HepG2 (cell line): ENCODE results near the gene NEU4. TPM values are rescaled to one million over a fixed set of nuclear protein-coding genes. Genes with fewer than 3 reads are reported as not detected.

ENCODE experiments used
- ETS1 ChIP-seq: sonication (generic); formaldehyde crosslinking; IDR thresholded peaks from 2 replicates; pipeline ENCODE4 v1.4.0; 2020; ENCODE audit warnings: missing genetic modification reagents
- FOXA1 ChIP-seq, 2 experiments: fragments of 450-650 bp in 1 of 2; sonication (generic) in 1 of 2; formaldehyde crosslinking in 1 of 2; IDR thresholded peaks; 2 replicates each; pipeline versions ENCODE4 v1.4.0 to v1.6.1; 2016 to 2020; ENCODE audit warnings: missing genetic modification reagents in 1 of 2
- HNRNPH1 ChIP-seq: fragments of 200-400 bp; formaldehyde crosslinking; optimal IDR thresholded peaks from 2 replicates; pipeline ENCODE3; 2017; ENCODE audit warnings: mild to moderate bottlenecking, low read depth, low read length
- LCORL ChIP-seq, 2 experiments: fragments of 450-650 bp in 1 of 2; sonication (generic) in 1 of 2; formaldehyde crosslinking in 1 of 2; IDR thresholded peaks; 2 replicates each; pipeline versions ENCODE4 v1.5.0 to v1.6.1; 2017 to 2020; ENCODE audit warnings: antibody characterized with exemption in 1 of 2, missing genetic modification reagents in 1 of 2
- PATZ1 ChIP-seq: sonication (generic); formaldehyde crosslinking; IDR thresholded peaks from 2 replicates; pipeline ENCODE4 v1.4.0; 2020; ENCODE audit warnings: missing genetic modification reagents
- PHB2 ChIP-seq: fragments of 450-650 bp; IDR thresholded peaks from 2 replicates; pipeline ENCODE4 v1.6.1; 2018; ENCODE audit not compliant: partially characterized antibody
- PHF21A ChIP-seq: sonication (generic); formaldehyde crosslinking; IDR thresholded peaks from 2 replicates; pipeline ENCODE4 v1.5.0; 2020; ENCODE audit warnings: mild to moderate bottlenecking, missing genetic modification reagents
- PRDM15 ChIP-seq: sonication (generic); formaldehyde crosslinking; IDR thresholded peaks from 2 replicates; pipeline ENCODE4 v1.4.0; 2020; ENCODE audit warnings: missing genetic modification reagents
- RAD21 ChIP-seq: fragments of 450-650 bp; formaldehyde crosslinking; IDR thresholded peaks from 2 replicates; pipeline ENCODE4 v1.5.0; 2020; ENCODE audit warnings: mild to moderate bottlenecking
- RFX1 ChIP-seq: fragments of 450-650 bp; IDR thresholded peaks from 2 replicates; pipeline ENCODE4 v1.6.1; 2017
- SALL1 ChIP-seq: sonication (generic); formaldehyde crosslinking; IDR thresholded peaks from 2 replicates; pipeline ENCODE4 v1.8.0; 2022; ENCODE audit warnings: mild to moderate bottlenecking, missing genetic modification reagents
- SNRNP70 ChIP-seq: fragments of 200-400 bp; formaldehyde crosslinking; IDR thresholded peaks from 2 replicates; pipeline ENCODE4 v1.6.1; 2017; ENCODE audit warnings: mild to moderate bottlenecking, low read depth, low read length, moderate library complexity
- SRY ChIP-seq: sonication (generic); formaldehyde crosslinking; IDR thresholded peaks from 2 replicates; pipeline ENCODE4 v1.8.0; 2022; ENCODE audit warnings: mild to moderate bottlenecking, missing genetic modification reagents
- TRIM24 ChIP-seq: sonication (generic); formaldehyde crosslinking; IDR thresholded peaks from 2 replicates; pipeline ENCODE4 v1.8.0; 2022; ENCODE audit warnings: mild to moderate bottlenecking, missing genetic modification reagents
- XBP1 ChIP-seq: sonication (generic); formaldehyde crosslinking; IDR thresholded peaks from 2 replicates; pipeline ENCODE4 v1.5.0; 2020; ENCODE audit warnings: missing genetic modification reagents
- ZNF350 ChIP-seq: sonication (generic); formaldehyde crosslinking; IDR thresholded peaks from 2 replicates; pipeline ENCODE4 v1.4.0; 2020; ENCODE audit warnings: mild to moderate bottlenecking, low read depth, missing genetic modification reagents, borderline replicate concordance
- ZNF563 ChIP-seq: sonication (generic); formaldehyde crosslinking; IDR thresholded peaks from 2 replicates; pipeline ENCODE4 v1.8.0; 2022; ENCODE audit warnings: mild to moderate bottlenecking, moderate library complexity, missing genetic modification reagents
- ZNF616 ChIP-seq: sonication (generic); formaldehyde crosslinking; IDR thresholded peaks from 2 replicates; pipeline ENCODE4 v1.5.0; 2020; ENCODE audit warnings: low read depth, mild to moderate bottlenecking, missing genetic modification reagents
- ZNF766 ChIP-seq: sonication (generic); formaldehyde crosslinking; IDR thresholded peaks from 2 replicates; pipeline ENCODE4 v1.5.0; 2020; ENCODE audit warnings: missing genetic modification reagents, borderline replicate concordance
- ZNF775 ChIP-seq: sonication (generic); formaldehyde crosslinking; IDR thresholded peaks from 2 replicates; pipeline ENCODE4 v1.4.0; 2020; ENCODE audit warnings: missing genetic modification reagents, mild to moderate bottlenecking, moderate library complexity, borderline replicate concordance
- ZNF782 ChIP-seq: sonication (generic); formaldehyde crosslinking; IDR thresholded peaks from 2 replicates; pipeline ENCODE4 v1.4.0; 2020; ENCODE audit warnings: missing genetic modification reagents, mild to moderate bottlenecking, borderline replicate concordance
- ZNF841 ChIP-seq: sonication (generic); formaldehyde crosslinking; IDR thresholded peaks from 2 replicates; pipeline ENCODE4 v1.8.1; 2023; ENCODE audit warnings: missing genetic modification reagents, borderline replicate concordance
- ZZZ3 ChIP-seq: sonication (generic); formaldehyde crosslinking; IDR thresholded peaks from 2 replicates; pipeline ENCODE4 v1.4.0; 2020; ENCODE audit warnings: missing genetic modification reagents, mild to moderate bottlenecking, borderline replicate concordance
- polyA plus RNA-seq, 8 experiments: library from polyadenylated mRNA; depleted of rRNA in 3 of 8; stranded (reverse) in 7 of 8; unstranded in 1 of 8; fragments of >200 nt; fragmentation: Illumina TruSeq in 4 of 8; extraction: Trizol in 4 of 8; gene quantifications; 2 replicates each; pipeline versions ENCODE4 v1.2.1 to v1.2.3, GENCODE V29; 2011 to 2016; ENCODE audit warnings: low read depth in 4 of 8, missing spikeins in 1 of 8, mixed read lengths in 1 of 8; ENCODE audit not compliant: insufficient read depth in 1 of 8
- total RNA-seq, 5 experiments: library from RNA; depleted of rRNA; stranded (reverse); fragments of >200 nt; fragmentation: Illumina TruSeq; extraction: Trizol; gene quantifications; 2 replicates each; pipeline ENCODE4 v1.2.3, GENCODE V29; 2016; ENCODE audit warnings: low read depth in 1 of 5

The NEU4 gene
- total and polyA plus RNA-seq, 2 of the 13 experiments (the other 11 are each of a cell fraction or from before 2014, with no cell fraction given), result 53.5 to 107 TPM

GRCh38 chr2:241773511-241774418 is 35.2 kb upstream of the NEU4 start (continued):
- TF ChIP-seq ZNF841, result no peak
- no peak for TF ChIP-seq RFX1
- no peak for TF ChIP-seq ZNF775 (CRISPR knock-in tag)
- peak; percentile 79 for TF ChIP-seq PHF21A (CRISPR knock-in tag)
- no peak for TF ChIP-seq ZZZ3 (CRISPR knock-in tag)
- TF ChIP-seq PATZ1, result peak; percentile 79
- TF ChIP-seq ZNF766 (CRISPR knock-in tag), result 0 out of 2 replicates have a peak, but pooled peaks have one; percentile 10
- TF ChIP-seq XBP1 (CRISPR knock-in tag), result no peak
- no peak for TF ChIP-seq FOXA1 (IDR thresholded peaks at IDR 0.05)
- TF ChIP-seq FOXA1 (CRISPR knock-in tag; IDR thresholded peaks at IDR 0.05), result peak; percentile 93
- TF ChIP-seq SNRNP70, result no peak
- peak; percentile 68; the same call in 1 of the 2 replicates for TF ChIP-seq SRY (CRISPR knock-in tag)
- TF ChIP-seq HNRNPH1, result peak; percentile 72
- no peak for TF ChIP-seq ZNF616 (CRISPR knock-in tag)
- TF ChIP-seq SALL1 (CRISPR knock-in tag), result peak; percentile 65
- TF ChIP-seq LCORL (IDR thresholded peaks at IDR 0.05), result no peak
- TF ChIP-seq LCORL (CRISPR knock-in tag; IDR thresholded peaks at IDR 0.05), result peak; percentile 85
- no peak for TF ChIP-seq ETS1 (CRISPR knock-in tag)
- TF ChIP-seq PHB2, result no peak
- TF ChIP-seq TRIM24 (CRISPR knock-in tag), result 0 out of 2 replicates have a peak, but pooled peaks have one; percentile 59
- TF ChIP-seq ZNF563 (CRISPR knock-in tag), result peak; percentile 8; the same call in 1 of the 2 replicates
- peak; percentile 48 for TF ChIP-seq RAD21
- no peak for TF ChIP-seq ZNF782 (CRISPR knock-in tag)
- no peak for TF ChIP-seq PRDM15 (CRISPR knock-in tag)
- TF ChIP-seq ZNF350 (CRISPR knock-in tag), result no peak
